DMS53 (cell line): ENCODE measurements around the gene DNAH8.

ENCODE experiments used
- DNase-seq: peaks from one replicate; lab custom pipeline; 2025; lab: John Stamatoyannopoulos, UW

The DNAH8 gene

DNA sequence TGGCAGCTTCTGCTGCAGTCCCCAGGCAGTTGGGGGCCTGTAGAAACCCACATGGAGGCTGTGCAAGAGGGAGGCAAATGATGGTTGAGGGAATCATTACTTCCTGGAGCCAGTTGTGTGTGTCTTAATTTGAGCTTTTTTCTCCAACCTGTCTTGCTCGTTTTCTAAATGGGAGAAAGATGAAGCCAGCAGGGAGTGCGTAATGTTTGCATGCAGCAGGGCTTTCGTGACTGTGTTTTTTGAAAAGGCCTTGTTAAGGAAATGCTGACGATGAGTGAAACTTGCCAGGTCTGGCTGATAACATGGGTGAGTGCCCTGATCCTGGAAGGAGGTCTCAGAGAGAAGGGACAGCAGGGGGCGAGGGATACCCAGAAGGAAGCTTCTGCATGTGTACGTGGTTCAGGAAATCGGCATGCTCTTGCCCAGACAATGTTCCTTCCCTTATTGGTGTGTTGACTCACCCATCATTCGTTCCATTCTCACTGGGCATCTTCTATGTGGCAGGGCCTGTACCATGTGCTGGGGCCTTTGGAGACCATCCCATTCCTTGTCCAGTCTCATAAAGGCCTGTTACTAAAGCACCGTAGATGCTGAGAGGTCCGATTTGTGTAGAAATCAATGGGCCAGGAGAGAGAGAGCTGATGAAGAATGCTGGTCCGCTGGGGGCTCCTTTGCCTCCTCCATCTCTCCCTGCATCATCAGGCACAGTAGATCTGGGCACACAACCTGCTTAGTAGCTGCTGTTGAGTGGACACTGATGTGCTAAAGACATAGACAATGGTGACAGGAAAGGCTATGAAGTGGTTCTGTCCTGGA is 360.9 kb downstream of the DNAH8 start:
- DNase-seq = no peak

DNA sequence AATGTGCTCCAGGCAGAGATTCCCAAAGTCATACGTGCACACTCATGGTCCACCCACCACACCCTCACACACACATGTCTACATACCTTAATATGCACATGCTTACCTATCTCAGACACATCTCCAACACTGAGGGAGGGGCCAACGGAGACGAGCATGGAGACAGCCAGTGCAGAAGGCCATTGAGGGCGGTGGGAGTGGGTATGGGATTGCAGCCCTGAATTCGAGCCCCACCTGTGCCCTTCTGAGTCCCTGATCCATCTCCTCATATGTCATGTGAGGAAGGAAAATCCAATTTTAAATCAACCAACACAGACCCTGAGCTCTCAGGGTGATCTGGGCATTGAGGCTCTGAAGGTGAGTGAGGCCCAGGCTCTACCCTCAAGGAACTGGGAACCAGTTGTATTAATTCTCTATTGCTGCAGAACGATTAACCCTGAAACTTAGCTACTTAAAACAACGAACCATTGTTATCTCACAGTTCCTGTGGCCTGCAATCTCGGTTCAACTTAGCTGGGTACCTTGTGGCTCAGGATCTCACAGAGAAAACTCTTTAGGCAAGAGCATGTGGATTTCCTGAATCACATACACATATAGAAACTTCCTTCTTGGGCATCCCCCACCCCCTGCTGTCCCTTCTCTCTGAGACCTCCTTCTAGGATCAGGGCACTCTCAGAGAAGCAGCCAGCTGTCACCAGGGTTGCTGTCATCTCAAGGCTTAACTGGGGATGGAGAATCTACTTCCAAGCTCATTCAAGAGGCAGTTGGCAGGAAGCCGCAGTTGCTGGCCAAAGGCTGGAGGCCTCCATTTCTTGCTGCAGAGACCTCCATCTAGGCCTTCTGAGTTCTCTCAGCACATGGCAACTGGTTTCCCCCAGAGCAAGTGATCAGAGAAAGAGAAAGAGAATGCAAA is 361.8 kb downstream of the DNAH8 start:
- no peak for DNase-seq

DNA sequence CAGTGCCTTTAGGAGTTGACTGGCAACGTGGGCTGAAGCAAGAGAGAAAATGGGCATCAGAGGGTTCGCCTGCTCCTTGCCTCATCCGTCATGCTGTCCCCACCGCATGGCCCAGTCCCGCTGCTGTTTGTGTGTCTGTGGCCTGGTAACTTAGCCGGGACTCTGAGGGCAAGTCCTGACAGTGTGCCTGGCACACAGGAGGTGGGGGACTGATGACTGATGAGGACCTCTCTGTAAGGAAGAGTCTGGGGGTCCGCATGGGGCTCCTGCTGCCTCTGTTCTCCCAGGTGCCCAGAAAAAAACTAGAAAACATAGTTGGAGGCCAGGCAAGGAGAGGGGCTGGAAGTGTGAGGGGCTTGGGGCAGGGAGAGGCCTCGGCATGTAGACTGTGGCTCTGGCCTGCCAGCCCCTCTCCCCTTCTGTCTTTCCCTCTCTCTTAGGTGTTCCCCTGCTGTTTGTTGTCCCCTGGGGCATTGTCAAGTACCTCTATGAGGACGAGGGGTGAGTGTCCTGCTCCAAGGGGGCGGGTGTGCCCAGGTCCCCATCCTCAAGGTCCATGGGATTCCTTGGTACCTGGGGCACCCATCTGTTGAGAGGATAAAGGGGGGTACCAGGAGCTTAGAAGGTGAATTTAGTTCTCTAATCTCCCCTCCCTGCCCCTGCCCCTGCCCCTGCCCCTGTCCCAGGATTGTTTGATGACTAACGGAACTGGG is 362.9 kb downstream of the DNAH8 start:
- DNase-seq = no peak

DNA sequence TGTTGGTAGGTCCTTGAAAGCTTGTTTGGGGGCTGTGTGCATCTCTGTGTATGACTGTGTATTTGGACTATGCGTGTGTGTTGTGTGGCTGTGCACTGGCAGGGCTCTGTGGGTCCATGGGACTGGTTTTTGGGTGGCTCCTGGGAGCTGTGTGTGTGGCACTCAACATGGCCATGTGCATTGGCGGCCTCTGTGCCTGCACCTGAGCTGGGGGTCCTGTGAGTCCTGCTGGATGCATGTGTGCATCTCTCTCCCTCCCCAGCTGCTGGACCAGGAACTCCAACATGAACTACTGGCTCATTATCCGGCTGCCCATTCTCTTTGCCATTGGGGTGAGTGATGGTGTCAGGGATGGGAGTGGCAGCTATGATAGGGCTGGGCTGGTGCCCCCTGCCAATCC is 363.6 kb downstream of the DNAH8 start:
- DNase-seq = no peak

DNA sequence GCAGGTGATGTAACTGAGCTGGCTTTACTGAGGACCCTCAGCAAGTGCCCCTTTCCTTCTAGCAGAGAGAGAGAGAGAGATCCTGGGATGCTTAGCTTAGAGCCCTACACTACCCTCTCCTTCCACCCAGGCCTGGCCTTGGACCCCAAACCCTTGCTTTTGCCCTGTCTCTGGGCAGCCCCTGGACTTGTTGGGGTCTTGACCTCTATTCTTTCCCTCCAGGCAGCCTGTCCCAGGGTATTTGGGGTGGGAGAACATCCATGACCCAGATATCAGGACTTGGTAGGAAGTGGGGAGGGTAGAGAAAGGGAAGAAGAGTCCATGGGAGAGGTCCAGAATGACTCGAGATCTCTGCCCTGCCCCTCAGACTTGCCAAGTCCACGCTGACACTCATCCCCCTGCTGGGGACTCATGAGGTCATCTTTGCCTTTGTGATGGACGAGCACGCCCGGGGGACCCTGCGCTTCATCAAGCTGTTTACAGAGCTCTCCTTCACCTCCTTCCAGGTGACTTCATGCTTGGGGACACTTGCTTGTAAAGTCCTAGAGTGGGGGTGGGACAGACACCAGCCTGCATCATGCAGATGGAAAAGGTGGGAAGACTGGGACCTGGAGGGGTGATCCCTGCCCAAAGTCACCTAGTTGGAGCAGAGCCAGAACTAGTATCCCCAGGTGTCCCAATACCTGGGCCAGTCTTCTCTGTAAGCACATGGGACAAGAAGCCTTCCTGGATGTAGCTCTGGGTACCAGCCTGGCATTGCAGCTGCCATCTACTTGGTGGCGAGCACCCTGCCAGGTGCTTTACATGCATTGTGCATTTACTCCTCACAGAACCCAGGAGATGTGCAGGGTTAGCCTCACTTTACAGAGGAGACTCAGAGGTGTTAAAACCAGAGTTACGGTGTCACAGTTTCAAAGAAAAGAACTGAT is 364.4 kb downstream of the DNAH8 start:
- no peak for DNase-seq
